A549 (cell line): Measurements from ENCODE around the gene ADAMTS15.

Source experiments
- BHLHE40 ChIP-seq: IDR thresholded peaks from 2 replicates; pipeline ENCODE4 v1.6.1; 2012; ENCODE audit warnings: low read depth, low read length, inconsistent platforms
- CBX2 ChIP-seq: fragments of 200-600 bp; sonication (generic); IDR thresholded peaks from 2 replicates; pipeline ENCODE4 v1.6.1; 2016; ENCODE audit warnings: low read depth, mild to moderate bottlenecking, borderline replicate concordance
- JUN ChIP-seq, 2 experiments: fragments of >200 bp; sonication (Bioruptor Twin); formaldehyde crosslinking; IDR thresholded peaks; 2 replicates in 1 of 2; 3 replicates in 1 of 2; pipeline ENCODE4 v1.6.1; 2016 to 2017
- MAX ChIP-seq: IDR thresholded peaks from 2 replicates; pipeline ENCODE4 v1.6.1; 2012
- PBX3 ChIP-seq: IDR thresholded peaks from 2 replicates; pipeline ENCODE4 v1.6.1; 2012
- PHF8 ChIP-seq: fragments of 200-600 bp; sonication (generic); IDR thresholded peaks from 2 replicates; pipeline ENCODE4 v1.6.1; 2016; ENCODE audit warnings: low read depth, mild to moderate bottlenecking, antibody characterized with exemption, moderate library complexity, borderline replicate concordance
- POLR2A ChIP-seq: IDR thresholded peaks from 2 replicates; pipeline ENCODE4 v1.6.1; 2012; ENCODE audit warnings: mild to moderate bottlenecking, low read length
- USF2 ChIP-seq: fragments of 450-650 bp; IDR thresholded peaks from 2 replicates; pipeline ENCODE4 v1.6.1; 2014; ENCODE audit warnings: antibody characterized with exemption

GRCh38 chr11:130519128-130519932 lies 70.9 kb downstream of the ADAMTS15 start:
- TF ChIP-seq PBX3, result no peak
- no peak for TF ChIP-seq POLR2A
- TF ChIP-seq PHF8, result no peak
- TF ChIP-seq CBX2, result no peak
- TF ChIP-seq USF2, result no peak
- TF ChIP-seq MAX, result no peak
- TF ChIP-seq JUN (IDR thresholded peaks at IDR 0.05), result no peak
- no peak for TF ChIP-seq BHLHE40
